Lower lobe of right lung (tissue), 2 donors: ENCODE data around the gene SRP68. TPM values are rescaled to one million over a fixed set of nuclear protein-coding genes. Genes with fewer than 3 reads are reported as not detected.

ENCODE experiments used
- ATAC-seq, 2 donors: fragments of 200-7000 bp; cut with Tn5 transposase; one replicate each; pipeline ENCODE4 v1.9.1; 2020 to 2022; ENCODE audit warnings: mild to moderate bottlenecking in 2 of 2, moderate library complexity in 2 of 2
- DNase-seq: peaks from one replicate; pipeline ENCODE4 v3.0.0-alpha.2; 2020
- H3K27ac ChIP-seq: fragments of 200-600 bp; one replicate; pipeline ENCODE4 v1.8.0; 2022
- H3K27me3 ChIP-seq: fragments of 200-600 bp; one replicate; pipeline ENCODE4 v1.8.0; 2022; ENCODE audit warnings: low read depth
- H3K36me3 ChIP-seq: fragments of 200-600 bp; one replicate; pipeline ENCODE4 v1.8.0; 2022; ENCODE audit warnings: mild to moderate bottlenecking
- H3K4me1 ChIP-seq: fragments of 200-600 bp; one replicate; pipeline ENCODE4 v1.8.0; 2022
- H3K4me3 ChIP-seq: fragments of 200-600 bp; one replicate; pipeline ENCODE4 v1.8.0; 2022; ENCODE audit warnings: mild to moderate bottlenecking
- H3K9me3 ChIP-seq: fragments of 200-600 bp; one replicate; pipeline ENCODE4 v1.8.0; 2022
- CTCF ChIP-seq: fragments of 200-600 bp; IDR thresholded peaks from one replicate; pipeline ENCODE4 v1.8.0; 2022; ENCODE audit warnings: antibody characterized with exemption, mild to moderate bottlenecking
- intact Hi-C: fragments of 100-400 bp; cut with DNase I; formaldehyde crosslinking; loops from one replicate; pipeline ENCODE4 v1.11.0; 2022
- long read RNA-seq: library from polyadenylated mRNA; unstranded; transcript quantifications from one replicate; pipeline ENCODE4 v2.0.0, GENCODE V29; 2021
- total RNA-seq: library from RNA; stranded (reverse); fragmentation: NEBNext Ultra II Directional; extraction: Animal tissue kit (Norgen Biotek cat#: 25700); gene quantifications from one replicate; pipeline ENCODE4 v1.2.1, GENCODE V29; 2021
- donor health status: DM: no; HTN: yes; CAD: no; lungs with severe emphysema.

Gene SRP68
- total RNA-seq = 65.0 TPM
- long read RNA-seq, transcript SRP68-201 (16 exons, 2,649 nt) = major isoform, 151 of 178 reads
- long read RNA-seq, partial matches to known transcripts = 15 of 178 reads
- long read RNA-seq, other reads (novel, unspliced or antisense) = 10 of 178 reads

DNA sequence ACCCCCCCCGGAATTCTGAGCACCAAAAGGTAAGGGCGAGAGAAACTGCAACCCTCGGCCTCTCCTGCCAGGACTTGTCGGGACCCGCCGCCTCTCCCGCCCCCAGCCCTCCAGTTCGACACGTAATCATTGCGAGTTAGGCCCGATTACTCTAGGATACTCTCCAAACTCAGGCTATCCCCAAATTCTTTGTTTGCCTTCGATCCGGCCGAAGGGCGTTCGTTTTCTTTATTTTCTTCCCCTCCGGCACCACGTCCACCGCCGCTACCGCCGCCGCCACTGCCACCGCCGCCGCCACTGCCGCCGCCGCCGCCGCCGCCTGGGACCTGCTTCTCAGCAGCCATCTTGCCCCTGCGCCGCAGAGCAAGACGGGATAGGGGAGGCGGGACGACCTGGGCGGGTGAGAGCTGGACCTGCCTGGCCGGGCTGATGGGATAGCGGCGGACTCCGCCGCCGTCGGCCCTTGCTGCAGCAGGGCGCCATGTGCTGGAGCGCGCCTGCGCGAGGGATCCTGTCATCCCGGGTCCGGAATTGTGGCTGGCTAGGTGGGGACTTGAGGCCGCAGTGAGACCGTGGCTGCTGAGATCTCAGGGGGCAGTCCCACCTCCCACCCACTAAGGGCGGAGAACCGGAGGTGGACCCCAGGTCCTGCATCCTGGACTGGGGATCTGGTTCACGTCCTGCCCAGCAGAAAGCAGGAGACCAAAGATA, at the start of gene SRP68:
SRP68 (minus strand) TSS at position 370 of the 711 bp plus-strand sequence; CDS start at position 344, 26 bp downstream.
- peak; percentile 98 to 99 for ATAC-seq
- peaks cover 60% of the 10 kb centered on the region for H3K4me1 ChIP-seq
- intact Hi-C loops = no loop called here
- peaks cover 29% of the 10 kb centered on the region for H3K36me3 ChIP-seq
- H3K9me3 ChIP-seq = no peaks in the 10 kb centered on the region
- peaks cover 40% of the 10 kb centered on the region for H3K27me3 ChIP-seq
- H3K4me3 ChIP-seq = peak within 1 kb of the TSS; percentile 80
- peak within 1 kb of the TSS; percentile 72 for H3K27ac ChIP-seq
- no peak for TF ChIP-seq CTCF
- peak; percentile 95 for DNase-seq

DNA sequence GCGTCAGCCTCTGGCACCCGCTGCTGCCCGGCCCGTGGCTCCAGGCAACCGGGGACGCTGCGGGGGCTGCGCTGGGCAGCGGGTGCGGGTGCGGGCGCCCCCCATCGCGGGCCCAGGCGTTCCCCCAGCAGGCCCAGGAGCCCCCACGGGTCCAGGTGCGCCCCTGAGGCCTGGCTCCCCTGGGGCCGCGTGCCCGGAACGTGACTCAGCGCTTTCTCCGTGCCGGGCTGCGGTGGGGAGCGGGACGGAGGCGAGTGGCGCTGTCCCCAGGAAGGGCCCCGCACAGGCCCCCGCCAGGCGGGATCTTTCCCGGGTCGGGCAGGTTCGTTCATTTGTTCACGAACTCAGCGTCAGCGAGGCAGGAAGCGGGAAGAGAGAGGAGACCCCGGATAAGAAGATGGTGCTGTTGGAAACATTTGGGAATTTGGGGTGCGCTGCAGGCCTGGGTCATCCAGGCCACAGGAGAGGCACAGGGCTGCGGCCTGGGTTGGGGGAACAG, 49.7 kb upstream of the SRP68 start:
- TF ChIP-seq CTCF = no peak
- Histone ChIP-seq H3K27me3 (no peaks in the 10 kb centered on the region), H3K9me3 (no peaks in the 10 kb centered on the region), H3K27ac (peak overlapping the region; percentile 3), H3K4me1 (peaks cover 8% of the 10 kb centered on the region), H3K36me3 (no peaks in the 10 kb centered on the region), H3K4me3 (peak overlapping the region; percentile 48)
- ATAC-seq = peak; percentile 40 to 55
- intact Hi-C loops = loop anchor here (5.0 kb wide), 1 partner anchor 60 kb away; no protein-coding TSS in a partner anchor
- DNase-seq = no peak

DNA sequence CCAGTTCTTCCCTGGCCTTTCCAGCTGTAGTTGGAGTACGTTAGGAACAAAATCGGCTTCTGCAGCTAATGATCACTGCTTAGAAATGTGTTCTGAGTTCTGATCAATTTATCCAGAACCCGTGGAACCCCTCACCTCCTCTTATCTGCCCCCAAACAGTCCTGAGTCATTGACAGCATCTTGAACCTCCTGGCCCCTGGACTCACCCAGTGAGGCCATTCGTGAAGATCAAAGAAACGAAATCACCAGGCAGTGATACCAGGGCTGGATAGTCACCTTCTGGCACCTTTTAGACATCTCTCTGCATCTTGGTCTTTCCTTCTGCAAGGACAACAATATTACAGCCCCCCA, 48.3 kb upstream of the SRP68 start:
- no peak for TF ChIP-seq CTCF
- no peaks in the 10 kb centered on the region for H3K9me3 ChIP-seq
- H3K4me1 ChIP-seq = peaks cover 8% of the 10 kb centered on the region
- no peaks in the 10 kb centered on the region for H3K36me3 ChIP-seq
- no peaks in the 10 kb centered on the region for H3K27me3 ChIP-seq
- DNase-seq = no peak
- no peak for ATAC-seq
- H3K4me3 ChIP-seq = no peak overlapping the region
- no peak overlapping the region for H3K27ac ChIP-seq
- intact Hi-C loops = loop anchor here (5.0 kb wide), 1 partner anchor 62 kb away; no protein-coding TSS in a partner anchor

GRCh38 chr17:76119409-76120371, 47.4 kb upstream of the SRP68 start:
- no peak for TF ChIP-seq CTCF
- H3K27me3 ChIP-seq = no peaks in the 10 kb centered on the region
- intact Hi-C loops = loop anchor here (5.0 kb wide), 1 partner anchor 63 kb away; no protein-coding TSS in a partner anchor

DNA sequence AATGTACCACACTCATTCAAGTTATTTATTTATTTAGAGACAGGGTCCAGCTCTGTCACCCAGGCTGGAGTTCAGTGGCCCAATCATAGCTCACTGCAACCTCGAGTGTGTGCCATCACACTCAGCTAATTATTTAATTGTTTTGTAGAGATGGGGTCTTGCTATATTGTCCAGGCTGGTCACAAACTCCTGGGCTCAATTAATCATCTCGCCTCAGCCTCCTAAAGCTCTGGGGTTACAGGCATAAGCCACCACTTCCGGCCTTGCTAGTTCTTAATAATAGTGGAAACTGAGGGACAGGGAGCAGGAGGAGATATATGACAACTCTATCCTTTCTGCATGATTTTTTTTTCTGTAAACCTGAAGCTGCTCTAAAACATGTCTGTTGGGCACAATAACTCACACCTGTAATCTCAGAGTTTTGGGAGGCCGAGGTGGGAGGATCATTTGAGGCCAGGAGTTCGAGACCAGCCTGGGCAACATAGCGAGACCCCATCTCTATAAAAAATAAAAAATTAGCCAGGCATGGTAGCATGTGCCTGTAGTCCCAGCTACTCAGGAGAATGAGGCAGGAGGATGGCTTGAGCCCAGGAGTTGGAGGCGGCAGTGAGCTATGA, 42.9 kb upstream of the SRP68 start:
- no peaks in the 10 kb centered on the region for H3K9me3 ChIP-seq
- TF ChIP-seq CTCF = no peak
- ATAC-seq (no peak), DNase-seq (no peak)
- H3K4me1 ChIP-seq = no peaks in the 10 kb centered on the region
- H3K27me3 ChIP-seq = no peaks in the 10 kb centered on the region
- no peaks in the 10 kb centered on the region for H3K36me3 ChIP-seq
- H3K27ac ChIP-seq = no peak overlapping the region
- no peak overlapping the region for H3K4me3 ChIP-seq
- intact Hi-C loops = no loop called here

More at GRCh38 chr17:76119409-76120371, 47.4 kb upstream of the SRP68 start:
- Histone ChIP-seq H3K4me1 (peaks cover 8% of the 10 kb centered on the region), H3K27ac (no peak overlapping the region), H3K4me3 (no peak overlapping the region), H3K36me3 (no peaks in the 10 kb centered on the region), H3K9me3 (no peaks in the 10 kb centered on the region)
- DNase-seq (peak; percentile 32), ATAC-seq (no peak)
